Activated naive CD8-positive, alpha-beta T cell treated with anti-CD3 and anti-CD28 coated beads for 36 hours (primary cell): ENCODE results near the gene SLC9A9. TPM values are rescaled to one million over a fixed set of nuclear protein-coding genes. Genes with fewer than 3 reads are reported as not detected.

Experiments
- DNase-seq: peaks from one replicate; pipeline ENCODE4 v3.0.0; 2021
- H3K27ac Mint-ChIP-seq: one replicate; pipeline ENCODE4 v1.8.0; 2022; ENCODE audit warnings: mild to moderate bottlenecking, moderate library complexity, mixed read lengths
- H3K27me3 Mint-ChIP-seq: one replicate; pipeline ENCODE4 v1.8.0; 2022; ENCODE audit warnings: mild to moderate bottlenecking, mixed read lengths
- H3K36me3 Mint-ChIP-seq: one replicate; pipeline ENCODE4 v1.8.0; 2021; ENCODE audit warnings: mild to moderate bottlenecking, mixed read lengths
- H3K4me1 Mint-ChIP-seq: one replicate; pipeline ENCODE4 v1.8.0; 2021; ENCODE audit warnings: mixed read lengths
- H3K4me3 Mint-ChIP-seq: one replicate; pipeline ENCODE4 v1.8.0; 2022; ENCODE audit warnings: mild to moderate bottlenecking, moderate library complexity, mixed read lengths
- H3K9me3 Mint-ChIP-seq: one replicate; pipeline ENCODE4 v1.8.0; 2022; ENCODE audit warnings: mixed read lengths
- total RNA-seq, 2 experiments: library from RNA; stranded (reverse); gene quantifications; one replicate each; pipeline ENCODE4 v1.2.3, GENCODE V29; 2021

The SLC9A9 gene
- total RNA-seq, 2 experiments from 2014 or later: 2.1 to 2.3 TPM

DNA sequence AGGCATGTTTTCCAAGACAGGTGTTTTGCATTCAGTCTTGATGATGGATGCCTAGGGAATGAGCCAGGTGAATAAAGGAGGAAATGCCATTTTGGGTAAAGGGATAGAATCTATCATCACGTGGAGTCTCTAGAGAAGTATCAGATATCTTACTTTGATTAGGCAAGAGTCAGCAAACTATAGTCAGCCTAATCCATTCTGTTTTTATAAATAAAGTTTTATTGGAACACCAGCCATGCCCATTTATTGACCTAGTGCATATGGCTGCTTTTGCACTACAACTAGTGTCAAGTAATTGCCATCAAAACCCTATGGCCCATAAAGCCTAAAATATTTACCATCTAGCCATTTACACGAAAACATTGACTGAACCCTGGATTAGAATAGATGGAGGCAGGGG is 231.2 kb downstream of the SLC9A9 start:
- DNase-seq: no peak
- Mint-ChIP-seq H3K4me1 (no peaks in the 10 kb centered on the region), H3K9me3 (peaks cover 5% of the 10 kb centered on the region), H3K27me3 (no peaks in the 10 kb centered on the region), H3K36me3 (peaks cover 6% of the 10 kb centered on the region), H3K4me3 (no peak overlapping the region), H3K27ac (no peak overlapping the region)

- no peak overlapping the region for H3K4me3 Mint-ChIP-seq
- H3K36me3 Mint-ChIP-seq: no peaks in the 10 kb centered on the region
Measured at GRCh38 chr3:143613226-143613625, 235.0 kb downstream of the SLC9A9 start.

DNA sequence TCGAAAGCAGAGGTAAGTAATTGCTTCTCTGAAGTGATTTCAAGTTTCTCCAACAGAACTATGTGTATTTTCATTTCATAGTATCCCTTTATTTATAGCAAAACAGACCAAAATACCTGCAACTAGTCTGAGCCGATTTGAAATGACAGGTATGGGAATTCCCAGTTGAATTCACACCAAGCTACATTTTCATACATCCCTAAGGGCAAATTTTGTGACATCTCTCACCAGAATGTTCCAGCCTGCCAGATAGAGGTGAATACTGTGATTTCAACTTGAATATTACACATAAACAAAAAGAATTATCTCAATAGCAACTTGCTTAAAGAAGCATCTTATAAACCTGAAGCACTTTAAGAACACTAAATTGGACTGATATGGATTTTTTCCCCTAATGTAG is 235.7 kb downstream of the SLC9A9 start:
- Mint-ChIP-seq H3K9me3 (no peaks in the 10 kb centered on the region), H3K27ac (no peak overlapping the region), H3K4me3 (no peak overlapping the region), H3K36me3 (no peaks in the 10 kb centered on the region), H3K27me3 (no peaks in the 10 kb centered on the region), H3K4me1 (no peaks in the 10 kb centered on the region)
- no peak for DNase-seq

More at GRCh38 chr3:143613226-143613625, 235.0 kb downstream of the SLC9A9 start:
- DNase-seq: no peak
- Mint-ChIP-seq H3K9me3 (no peaks in the 10 kb centered on the region), H3K27ac (no peak overlapping the region), H3K27me3 (no peaks in the 10 kb centered on the region), H3K4me1 (no peaks in the 10 kb centered on the region)

DNA sequence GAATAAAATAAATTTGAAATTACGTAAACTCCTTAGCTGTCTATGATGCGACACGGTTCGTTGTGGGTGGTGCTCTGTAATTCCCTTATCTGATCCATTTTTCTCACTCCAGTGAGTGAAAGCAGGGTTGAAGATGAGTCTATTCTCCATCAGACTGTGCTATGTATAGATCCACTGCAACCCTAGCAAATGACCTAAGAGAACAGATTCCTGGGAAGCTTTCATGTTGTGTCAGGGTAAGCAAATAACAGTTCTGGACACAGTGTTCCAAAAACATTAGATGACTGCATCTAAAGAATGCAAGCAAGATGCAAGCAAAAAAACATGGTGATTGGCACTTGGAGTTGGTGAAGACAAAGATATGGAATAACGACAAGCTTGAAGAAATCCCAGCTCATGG is 239.3 kb downstream of the SLC9A9 start:
- Mint-ChIP-seq H3K4me1 (no peaks in the 10 kb centered on the region), H3K27ac (no peak overlapping the region), H3K4me3 (no peak overlapping the region), H3K27me3 (no peaks in the 10 kb centered on the region), H3K36me3 (no peaks in the 10 kb centered on the region), H3K9me3 (no peaks in the 10 kb centered on the region)
- DNase-seq: no peak

DNA sequence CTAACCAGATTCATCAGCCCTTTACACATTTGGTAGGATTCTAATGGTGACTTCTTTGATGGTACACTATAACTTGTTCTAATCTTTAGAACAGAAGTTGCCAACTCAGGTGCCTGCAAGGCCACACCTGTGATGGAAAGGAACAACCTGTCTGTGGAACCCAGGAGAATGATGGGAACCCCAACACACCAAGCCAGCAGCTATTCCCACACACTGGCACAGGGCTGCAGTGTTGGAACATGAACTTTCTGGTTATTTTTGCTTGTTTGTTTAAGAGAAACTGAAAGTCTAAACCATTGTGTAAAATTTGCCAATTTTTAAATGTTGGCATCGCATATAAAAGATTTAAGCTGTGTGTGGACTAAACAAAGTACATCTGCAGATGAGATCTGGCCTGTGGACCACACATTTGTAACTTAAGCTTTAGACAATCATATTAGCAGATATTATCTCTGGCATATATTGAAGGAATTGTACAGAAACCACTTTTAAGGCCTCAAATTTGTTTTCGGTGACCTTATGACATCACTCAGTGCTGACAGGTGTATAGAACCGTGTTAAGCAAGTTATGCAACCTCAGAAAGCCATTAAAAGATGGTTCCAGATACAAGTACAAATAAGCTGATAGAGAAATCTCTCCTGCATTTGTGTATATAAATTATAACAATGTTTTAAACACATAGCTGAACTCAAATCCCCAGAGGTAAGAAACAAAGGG is 242.9 kb downstream of the SLC9A9 start:
- H3K27ac Mint-ChIP-seq: no peak overlapping the region
- no peak overlapping the region for H3K4me3 Mint-ChIP-seq
- no peak for DNase-seq
- H3K4me1 Mint-ChIP-seq: no peaks in the 10 kb centered on the region
- H3K27me3 Mint-ChIP-seq: no peaks in the 10 kb centered on the region
- H3K36me3 Mint-ChIP-seq: peaks cover 4% of the 10 kb centered on the region
- no peaks in the 10 kb centered on the region for H3K9me3 Mint-ChIP-seq

GRCh38 chr3:143604402-143605185 is 243.7 kb downstream of the SLC9A9 start:
- Mint-ChIP-seq H3K36me3 (peaks cover 4% of the 10 kb centered on the region), H3K27me3 (no peaks in the 10 kb centered on the region), H3K4me3 (no peak overlapping the region), H3K9me3 (no peaks in the 10 kb centered on the region), H3K27ac (no peak overlapping the region), H3K4me1 (no peaks in the 10 kb centered on the region)
- no peak for DNase-seq

DNA sequence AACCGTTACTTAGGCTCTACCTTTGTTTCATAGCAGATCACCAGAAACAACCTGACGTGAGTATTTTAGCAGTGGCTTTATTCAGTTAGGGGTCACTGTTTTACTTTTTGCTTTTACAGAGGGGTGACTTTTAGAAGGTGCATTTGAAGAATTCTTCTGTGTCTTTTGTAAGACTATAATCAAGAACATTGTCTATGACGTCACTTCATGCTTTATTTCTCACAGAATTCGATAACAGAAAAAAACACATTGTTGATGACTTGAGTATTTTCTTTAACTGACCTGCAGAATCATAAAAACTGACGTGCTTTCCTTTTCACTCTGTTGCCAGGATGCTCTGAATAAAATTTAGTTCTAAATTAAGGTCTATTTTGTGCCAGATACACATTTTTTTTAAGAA is 244.5 kb downstream of the SLC9A9 start:
- H3K9me3 Mint-ChIP-seq: no peaks in the 10 kb centered on the region
- DNase-seq: no peak
- no peak overlapping the region for H3K27ac Mint-ChIP-seq
- no peaks in the 10 kb centered on the region for H3K4me1 Mint-ChIP-seq
- H3K27me3 Mint-ChIP-seq: no peaks in the 10 kb centered on the region
- H3K4me3 Mint-ChIP-seq: no peak overlapping the region
- peaks cover 4% of the 10 kb centered on the region for H3K36me3 Mint-ChIP-seq

- Mint-ChIP-seq H3K4me3 (no peak overlapping the region), H3K27ac (no peak overlapping the region), H3K27me3 (no peaks in the 10 kb centered on the region), H3K9me3 (no peaks in the 10 kb centered on the region), H3K36me3 (peaks cover 4% of the 10 kb centered on the region), H3K4me1 (no peaks in the 10 kb centered on the region)
- DNase-seq: no peak
Measured at GRCh38 chr3:143601723-143602484, 246.4 kb downstream of the SLC9A9 start.

- Mint-ChIP-seq H3K27me3 (no peaks in the 10 kb centered on the region), H3K27ac (no peak overlapping the region), H3K36me3 (peaks cover 4% of the 10 kb centered on the region), H3K4me3 (no peak overlapping the region), H3K9me3 (no peaks in the 10 kb centered on the region), H3K4me1 (no peaks in the 10 kb centered on the region)
- DNase-seq: no peak
Measured at GRCh38 chr3:143600756-143601718, 247.2 kb downstream of the SLC9A9 start.

DNA sequence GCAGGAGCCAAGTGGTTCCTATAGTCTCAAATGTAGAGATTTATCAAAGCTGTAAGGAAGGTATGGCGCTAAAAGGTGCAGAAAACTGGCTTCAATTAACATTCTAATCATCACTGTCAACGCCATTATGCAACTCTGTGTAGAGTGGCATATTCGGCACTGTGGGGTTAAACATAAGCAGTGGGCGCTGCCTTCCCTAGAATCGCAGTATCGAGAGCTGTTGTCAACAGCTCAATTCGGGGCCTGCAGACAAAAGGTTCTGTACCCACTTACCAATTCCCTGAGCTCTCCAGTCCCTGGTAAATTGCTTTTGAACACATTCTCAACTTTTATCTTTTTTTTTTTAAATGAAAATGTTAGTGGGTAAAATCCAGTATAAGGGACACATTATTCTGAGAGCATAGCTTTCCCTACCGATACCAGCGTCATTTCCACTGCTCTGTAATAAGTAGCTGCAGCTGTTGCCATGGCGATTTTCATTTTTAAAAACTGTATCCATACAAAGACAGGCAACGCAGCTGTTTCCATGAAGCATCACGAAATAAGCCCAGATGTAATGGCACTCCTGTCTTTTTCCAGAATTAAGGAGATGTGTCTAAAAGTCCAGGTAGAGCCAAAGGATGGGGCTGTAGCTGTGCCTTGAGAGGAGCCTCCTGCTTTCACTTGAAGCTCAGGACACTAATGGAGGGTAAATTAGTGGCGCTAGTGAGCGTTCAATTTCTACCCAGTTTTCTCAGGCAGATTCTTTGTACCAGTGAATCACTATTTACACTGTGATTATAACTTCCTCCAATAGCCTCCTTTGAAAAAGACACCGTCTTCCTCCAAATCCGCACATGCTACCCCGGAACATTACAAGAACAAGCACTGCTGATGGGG is 250.3 kb downstream of the SLC9A9 start:
- H3K4me3 Mint-ChIP-seq: no peak overlapping the region

DNA sequence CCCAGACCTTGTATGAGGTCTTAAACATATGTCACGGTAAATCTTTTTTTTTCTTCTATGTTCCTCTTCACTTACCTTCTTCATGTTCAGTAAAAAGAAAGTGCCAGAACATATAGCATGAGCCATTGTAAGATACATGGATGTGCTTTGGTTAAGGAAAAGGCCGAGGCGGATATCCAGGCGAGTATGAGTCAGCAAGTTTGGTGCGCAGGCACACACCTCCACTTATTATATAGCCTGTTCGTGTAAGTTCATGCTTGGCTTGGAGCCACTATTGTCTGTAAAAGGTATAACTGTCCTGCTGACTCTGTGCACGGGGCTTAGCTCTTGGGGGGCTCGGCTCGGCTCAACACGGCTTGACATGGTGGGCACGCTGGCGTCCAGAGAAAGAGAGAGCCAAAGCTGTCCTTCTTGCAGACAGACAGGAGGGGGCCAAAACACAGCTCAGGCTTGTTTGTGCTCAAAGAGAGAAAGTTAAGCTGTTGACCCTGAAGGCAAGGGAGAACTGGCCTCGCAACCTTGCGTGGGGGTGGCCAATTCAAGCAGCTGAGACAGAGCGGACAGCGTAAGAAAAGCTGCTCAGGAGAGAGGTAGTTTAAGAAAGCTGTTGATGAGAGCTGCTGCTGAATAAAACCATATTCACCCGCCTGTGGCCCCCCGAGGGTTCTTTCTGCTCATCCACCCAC is 251.2 kb downstream of the SLC9A9 start:
- H3K27me3 Mint-ChIP-seq: no peaks in the 10 kb centered on the region
- H3K36me3 Mint-ChIP-seq: no peaks in the 10 kb centered on the region
- no peaks in the 10 kb centered on the region for H3K9me3 Mint-ChIP-seq
- H3K4me3 Mint-ChIP-seq: no peak overlapping the region
- H3K4me1 Mint-ChIP-seq: no peaks in the 10 kb centered on the region
- H3K27ac Mint-ChIP-seq: no peak overlapping the region
- no peak for DNase-seq

More for the DNA sequence above, 250.3 kb downstream of the SLC9A9 start:
- Mint-ChIP-seq H3K36me3 (no peaks in the 10 kb centered on the region), H3K4me1 (no peaks in the 10 kb centered on the region), H3K27ac (no peak overlapping the region), H3K9me3 (no peaks in the 10 kb centered on the region), H3K27me3 (no peaks in the 10 kb centered on the region)
- DNase-seq: no peak

DNA sequence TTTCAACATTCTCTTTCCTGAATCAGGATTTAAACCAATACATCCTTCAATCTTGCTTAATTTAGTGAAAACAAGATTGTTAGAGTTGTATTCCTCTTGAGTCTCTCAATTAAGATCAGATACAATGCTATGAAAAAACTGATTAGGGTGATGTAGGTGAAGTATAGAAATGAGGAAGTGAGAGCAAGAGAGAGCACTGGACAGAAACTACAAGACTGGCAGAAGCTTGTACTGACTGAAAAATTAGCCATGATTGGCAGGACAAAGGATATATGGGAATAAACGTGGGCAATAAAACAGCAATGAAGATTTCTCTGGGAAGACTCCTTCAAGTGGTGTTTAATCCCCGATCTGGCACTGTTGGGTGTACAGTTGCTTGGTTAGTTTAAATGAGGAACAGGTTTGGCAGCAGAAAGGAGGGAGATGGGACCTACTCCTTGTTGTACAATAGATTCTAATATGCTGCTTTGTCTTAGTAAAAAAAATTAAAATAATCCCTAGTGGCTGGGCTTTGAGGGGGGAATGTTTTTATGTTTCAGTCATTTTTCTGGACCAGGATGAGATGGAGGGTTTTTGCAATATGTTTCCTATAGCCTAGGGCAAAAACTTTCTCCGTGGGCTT is 252.7 kb downstream of the SLC9A9 start:
- no peaks in the 10 kb centered on the region for H3K4me1 Mint-ChIP-seq
- H3K9me3 Mint-ChIP-seq: no peaks in the 10 kb centered on the region
- no peaks in the 10 kb centered on the region for H3K27me3 Mint-ChIP-seq
- no peak overlapping the region for H3K4me3 Mint-ChIP-seq
- DNase-seq: no peak
- no peaks in the 10 kb centered on the region for H3K36me3 Mint-ChIP-seq
- H3K27ac Mint-ChIP-seq: no peak overlapping the region

DNA sequence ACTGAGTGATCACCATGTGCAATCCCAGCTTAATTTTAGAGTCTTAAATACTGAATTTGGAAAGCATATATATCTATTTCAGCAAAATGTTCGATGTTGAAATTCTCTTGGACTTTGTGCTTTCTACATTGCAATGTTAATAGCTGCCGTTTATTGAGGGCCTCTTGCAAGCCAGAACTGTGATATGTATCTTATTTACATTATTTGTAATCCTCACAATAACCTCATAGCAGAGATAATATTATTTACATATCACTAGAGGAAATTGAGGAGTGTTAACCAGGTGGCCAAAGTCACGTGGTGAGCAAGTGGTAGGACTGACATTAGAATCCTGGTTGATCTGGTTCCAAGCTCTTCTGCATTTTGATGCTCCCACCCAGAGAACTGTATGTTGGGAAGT is 254.1 kb downstream of the SLC9A9 start:
- H3K27ac Mint-ChIP-seq: no peak overlapping the region
- H3K36me3 Mint-ChIP-seq: no peaks in the 10 kb centered on the region
- H3K4me3 Mint-ChIP-seq: no peak overlapping the region
- H3K4me1 Mint-ChIP-seq: no peaks in the 10 kb centered on the region
- no peak for DNase-seq
- H3K9me3 Mint-ChIP-seq: no peaks in the 10 kb centered on the region
- H3K27me3 Mint-ChIP-seq: no peaks in the 10 kb centered on the region
